H9 (cell line): ENCODE data around the gene SLC15A5. TPM values are rescaled to one million over a fixed set of nuclear protein-coding genes. Genes with fewer than 3 reads are reported as not detected.

ENCODE experiments used
- DNase-seq: peaks from one replicate; pipeline ENCODE4 v3.0.0-alpha.2; 2017
- H2AFZ ChIP-seq: one replicate; pipeline ENCODE4 v1.6.1; 2013; ENCODE audit warnings: mild to moderate bottlenecking, low read length, control low read depth, moderate library complexity
- H2AK5ac ChIP-seq: 2 replicates; pipeline ENCODE4 v1.6.1; 2013; ENCODE audit warnings: low read length, control low read depth, mixed read lengths; ENCODE audit not compliant: insufficient read length
- H2BK120ac ChIP-seq: one replicate; pipeline ENCODE4 v1.6.1; 2013; ENCODE audit warnings: low read depth, mild to moderate bottlenecking, low read length, control low read depth, inconsistent platforms; ENCODE audit not compliant: poor library complexity, severe bottlenecking
- H2BK12ac ChIP-seq: 2 replicates; pipeline ENCODE4 v1.6.1; 2013; ENCODE audit warnings: low read length, control low read depth, mixed read lengths, low read depth; ENCODE audit not compliant: insufficient read length
- H2BK15ac ChIP-seq: 2 replicates; pipeline ENCODE4 v1.6.1; 2013; ENCODE audit warnings: low read depth, low read length, control low read depth
- H2BK20ac ChIP-seq: one replicate; pipeline ENCODE4 v1.6.1; 2013; ENCODE audit warnings: low read depth, mild to moderate bottlenecking, low read length, control low read depth, inconsistent platforms; ENCODE audit not compliant: poor library complexity, severe bottlenecking
- H2BK5ac ChIP-seq: 2 replicates; pipeline ENCODE4 v1.6.1; 2013; ENCODE audit warnings: low read length, control low read depth, mixed read lengths; ENCODE audit not compliant: insufficient read length
- H3K14ac ChIP-seq: 2 replicates; pipeline ENCODE4 v1.6.1; 2013; ENCODE audit warnings: low read length, control low read depth; ENCODE audit not compliant: insufficient read depth
- H3K18ac ChIP-seq: 2 replicates; pipeline ENCODE4 v1.6.1; 2013; ENCODE audit warnings: low read depth, mild to moderate bottlenecking, mixed read lengths, low read length, control low read depth; ENCODE audit not compliant: insufficient read length
- H3K23ac ChIP-seq: 2 replicates; pipeline ENCODE4 v1.6.1; 2013; ENCODE audit warnings: low read length, control low read depth, mixed read lengths, low read depth; ENCODE audit not compliant: insufficient read length
- H3K23me2 ChIP-seq: 2 replicates; pipeline ENCODE4 v1.6.1; 2013; ENCODE audit warnings: low read depth, mild to moderate bottlenecking, mixed read lengths, low read length, control low read depth; ENCODE audit not compliant: insufficient read length, poor library complexity, severe bottlenecking
- H3K27ac ChIP-seq: 2 replicates; pipeline ENCODE4 v1.5.1; 2013; ENCODE audit warnings: low read length, control low read depth, mixed read lengths, low read depth; ENCODE audit not compliant: insufficient read length
- H3K27me3 ChIP-seq: 2 replicates; pipeline ENCODE4 v1.6.1; 2013; ENCODE audit warnings: low read length, control low read depth, inconsistent platforms; ENCODE audit not compliant: insufficient read depth
- H3K4ac ChIP-seq: 2 replicates; pipeline ENCODE4 v1.6.1; 2013; ENCODE audit warnings: low read depth, mild to moderate bottlenecking, control low read depth, inconsistent platforms, low read length, moderate library complexity
- H3K4me1 ChIP-seq: 2 replicates; pipeline ENCODE4 v1.6.1; 2013; ENCODE audit warnings: low read length, control low read depth, inconsistent platforms; ENCODE audit not compliant: insufficient read depth
- H3K4me2 ChIP-seq: 2 replicates; pipeline ENCODE4 v1.6.1; 2013; ENCODE audit warnings: low read length, control low read depth, mixed read lengths; ENCODE audit not compliant: insufficient read length, insufficient read depth
- H3K56ac ChIP-seq: 2 replicates; pipeline ENCODE4 v1.6.1; 2013; ENCODE audit warnings: low read depth, mild to moderate bottlenecking, mixed read lengths, low read length, control low read depth; ENCODE audit not compliant: insufficient read length
- H3K79me1 ChIP-seq: 2 replicates; pipeline ENCODE4 v1.6.1; 2013; ENCODE audit warnings: low read depth, mild to moderate bottlenecking, moderate library complexity, low read length, control low read depth, inconsistent platforms; ENCODE audit not compliant: insufficient read depth, poor library complexity, severe bottlenecking
- H3K79me2 ChIP-seq: 2 replicates; pipeline ENCODE4 v1.6.1; 2013; ENCODE audit warnings: low read length, control low read depth, inconsistent platforms; ENCODE audit not compliant: insufficient read depth
- H3K9ac ChIP-seq: 2 replicates; pipeline ENCODE4 v1.6.1; 2013; ENCODE audit warnings: low read length, control low read depth, mixed read lengths; ENCODE audit not compliant: insufficient read length; ENCODE audit errors: extremely low read depth
- H3K9me3 ChIP-seq: one replicate; pipeline ENCODE4 v1.6.1; 2013; ENCODE audit warnings: low read depth, low read length, inconsistent platforms; ENCODE audit not compliant: control insufficient read depth
- H3T11ph ChIP-seq: one replicate; pipeline ENCODE4 v1.6.1; 2013; ENCODE audit warnings: mild to moderate bottlenecking, low read length, control low read depth, inconsistent platforms
- H4K20me1 ChIP-seq: one replicate; pipeline ENCODE4 v1.6.1; 2013; ENCODE audit not compliant: control insufficient read depth, insufficient read length, insufficient read depth
- H4K5ac ChIP-seq: 2 replicates; pipeline ENCODE4 v1.6.1; 2013; ENCODE audit warnings: low read depth, mild to moderate bottlenecking, mixed read lengths, low read length, control low read depth; ENCODE audit not compliant: insufficient read length
- H4K8ac ChIP-seq: replicated peaks from 2 replicates; pipeline ENCODE4 v1.6.1; 2013; ENCODE audit warnings: low read length, control low read depth, mixed read lengths, low read depth; ENCODE audit not compliant: insufficient read length
- H4K91ac ChIP-seq: 2 replicates; pipeline ENCODE4 v1.6.1; 2013; ENCODE audit warnings: low read depth, mild to moderate bottlenecking, moderate library complexity, mixed read lengths, low read length, control low read depth; ENCODE audit not compliant: insufficient read length
- H3K27ac Mint-ChIP-seq, 3 experiments: 2 replicates in 2 of 3; 3 replicates in 1 of 3; pipeline ENCODE4 v1.8.0; 2020 to 2021; ENCODE audit warnings: mixed read lengths in 3 of 3, mild to moderate bottlenecking in 1 of 3, moderate library complexity in 1 of 3
- H3K27me3 Mint-ChIP-seq: 2 replicates; pipeline ENCODE4 v1.8.0; 2021; ENCODE audit warnings: low read depth, mild to moderate bottlenecking, moderate library complexity, mixed read lengths
- H3K36me3 Mint-ChIP-seq, 3 experiments: 2 replicates in 2 of 3; 3 replicates in 1 of 3; pipeline ENCODE4 v1.8.0; 2020 to 2021; ENCODE audit warnings: low read depth in 3 of 3, mixed read lengths in 3 of 3; ENCODE audit not compliant: insufficient read depth in 1 of 3
- H3K4me1 Mint-ChIP-seq, 2 experiments: 2 replicates each; pipeline ENCODE4 v1.8.0; 2020; ENCODE audit warnings: mixed read lengths in 2 of 2
- H3K4me3 Mint-ChIP-seq, 2 experiments: 2 replicates in 1 of 2; 3 replicates in 1 of 2; pipeline ENCODE4 v1.8.0; 2020 to 2021; ENCODE audit warnings: mild to moderate bottlenecking in 2 of 2, mixed read lengths in 2 of 2, moderate library complexity in 1 of 2
- H3K9me3 Mint-ChIP-seq, 2 experiments: 2 replicates in 1 of 2; 3 replicates in 1 of 2; pipeline ENCODE4 v1.8.0; 2020; ENCODE audit warnings: mild to moderate bottlenecking in 2 of 2, mixed read lengths in 2 of 2, moderate library complexity in 1 of 2
- WGBS: extraction: QIAGEN DNeasy Blood & Tissue Kit; methylation state at CpG from one replicate; pipeline ENCODE4 v1.1.7; 2013; ENCODE audit warnings: missing lambda C conversion rate, low lambda C conversion rate, mixed read lengths; ENCODE audit not compliant: insufficient read length; ENCODE audit errors: extremely low coverage; 5-methylcytosine and 5-hydroxymethylcytosine counted together
- total RNA-seq: library from RNA; stranded (reverse); gene quantifications from 2 replicates; pipeline ENCODE4 v1.2.1, GENCODE V29; 2021
- TF ChIP-seq, protein P1 (sequence below): fragments of 200-600 bp; sonication (generic); conservative IDR thresholded peaks from 3 replicates; pipeline ENCODE4 v1.8.0; 2021; ENCODE audit warnings: antibody characterized with exemption, mild to moderate bottlenecking

The SLC15A5 gene
- total RNA-seq, 1 experiment from 2014 or later = not detected

DNA sequence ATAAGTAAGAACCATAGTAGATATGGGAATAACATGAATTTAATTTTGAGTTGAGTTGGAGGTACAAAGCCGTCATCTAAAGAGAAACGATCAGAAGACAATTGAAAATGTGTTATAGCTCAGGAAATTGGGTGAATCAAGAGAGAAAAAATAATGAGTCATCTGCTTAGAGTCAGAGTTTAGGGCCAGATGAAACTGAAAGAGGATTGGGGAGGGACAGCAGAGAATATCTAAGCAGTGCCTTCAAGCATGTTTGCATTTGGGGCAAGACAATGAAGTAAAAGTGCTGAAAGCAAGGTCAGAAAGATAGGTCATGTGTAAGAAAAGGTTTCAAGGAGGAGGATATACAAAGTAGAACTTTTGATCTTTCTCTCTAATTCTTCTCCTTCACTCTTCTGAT, 49.4 kb downstream of the SLC15A5 start:
- H3K56ac ChIP-seq = no peak overlapping the region
- Mint-ChIP-seq H3K9me3 (peaks cover 16% of the 10 kb centered on the region in 2 experiments; a peak in 2 of 5 replicates), H3K36me3 (peaks cover 0 to 13% (median 2%) of the 10 kb centered on the region in 3 experiments; a peak in 4 of 7 replicates), H3K4me3 (no peak overlapping the region), H3K4me1 (no peaks in the 10 kb centered on the region), H3K27me3 (no peaks in the 10 kb centered on the region), H3K27ac (no peak overlapping the region)
- no peak overlapping the region for H2BK20ac ChIP-seq
- H3K79me1 ChIP-seq = no peaks in the 10 kb centered on the region
- no peaks in the 10 kb centered on the region for H3K27me3 ChIP-seq
- H2BK120ac ChIP-seq = no peak overlapping the region
- H3K23ac ChIP-seq = no peak overlapping the region
- no peak overlapping the region for H3K9ac ChIP-seq
- H3K4ac ChIP-seq = no peak overlapping the region
- no peak overlapping the region for H3K14ac ChIP-seq
- TF ChIP-seq, protein P1, sequence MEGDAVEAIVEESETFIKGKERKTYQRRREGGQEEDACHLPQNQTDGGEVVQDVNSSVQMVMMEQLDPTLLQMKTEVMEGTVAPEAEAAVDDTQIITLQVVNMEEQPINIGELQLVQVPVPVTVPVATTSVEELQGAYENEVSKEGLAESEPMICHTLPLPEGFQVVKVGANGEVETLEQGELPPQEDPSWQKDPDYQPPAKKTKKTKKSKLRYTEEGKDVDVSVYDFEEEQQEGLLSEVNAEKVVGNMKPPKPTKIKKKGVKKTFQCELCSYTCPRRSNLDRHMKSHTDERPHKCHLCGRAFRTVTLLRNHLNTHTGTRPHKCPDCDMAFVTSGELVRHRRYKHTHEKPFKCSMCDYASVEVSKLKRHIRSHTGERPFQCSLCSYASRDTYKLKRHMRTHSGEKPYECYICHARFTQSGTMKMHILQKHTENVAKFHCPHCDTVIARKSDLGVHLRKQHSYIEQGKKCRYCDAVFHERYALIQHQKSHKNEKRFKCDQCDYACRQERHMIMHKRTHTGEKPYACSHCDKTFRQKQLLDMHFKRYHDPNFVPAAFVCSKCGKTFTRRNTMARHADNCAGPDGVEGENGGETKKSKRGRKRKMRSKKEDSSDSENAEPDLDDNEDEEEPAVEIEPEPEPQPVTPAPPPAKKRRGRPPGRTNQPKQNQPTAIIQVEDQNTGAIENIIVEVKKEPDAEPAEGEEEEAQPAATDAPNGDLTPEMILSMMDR = no peak
- no peak overlapping the region for H2BK15ac ChIP-seq
- H3K9me3 ChIP-seq = no peaks in the 10 kb centered on the region
- no peaks in the 10 kb centered on the region for H4K20me1 ChIP-seq
- H2AK5ac ChIP-seq = no peak overlapping the region
- H3K4me2 ChIP-seq = no peak overlapping the region
- no peak for DNase-seq
- no peak overlapping the region for H3K18ac ChIP-seq
- H3T11ph ChIP-seq = no peak overlapping the region
- no peak overlapping the region for H2BK12ac ChIP-seq
- H3K79me2 ChIP-seq = no peaks in the 10 kb centered on the region
- no peak overlapping the region for H2AFZ ChIP-seq
- no peak overlapping the region for H4K8ac ChIP-seq
- no CpG with 5 or more reads among the region's 2 CpGs for WGBS
- H4K5ac ChIP-seq = no peak overlapping the region
- no peak overlapping the region for H4K91ac ChIP-seq
- H3K27ac ChIP-seq = no peak overlapping the region
- H2BK5ac ChIP-seq = no peak overlapping the region
- H3K23me2 ChIP-seq = no peaks in the 10 kb centered on the region
- H3K4me1 ChIP-seq = no peaks in the 10 kb centered on the region
